Nephron progenitor cell (in vitro differentiated cells): ENCODE measurements around the gene CASKIN2.

ENCODE experiments used
- DNase-seq: peaks from one replicate; pipeline ENCODE4 v3.0.0; 2021
- H3K27ac Mint-ChIP-seq: 2 replicates; pipeline ENCODE4 v1.8.0; 2021; ENCODE audit warnings: mild to moderate bottlenecking, moderate library complexity, mixed read lengths
- H3K27me3 Mint-ChIP-seq: 2 replicates; pipeline ENCODE4 v1.8.0; 2021; ENCODE audit warnings: mild to moderate bottlenecking, low read depth, mixed read lengths; ENCODE audit not compliant: poor library complexity
- H3K36me3 Mint-ChIP-seq: 2 replicates; pipeline ENCODE4 v1.8.0; 2021; ENCODE audit warnings: low read depth, mixed read lengths
- H3K4me1 Mint-ChIP-seq: 2 replicates; pipeline ENCODE4 v1.8.0; 2021; ENCODE audit warnings: mixed read lengths
- H3K4me3 Mint-ChIP-seq: 2 replicates; pipeline ENCODE4 v1.8.0; 2021; ENCODE audit warnings: mild to moderate bottlenecking, moderate library complexity, mixed read lengths
- H3K9me3 Mint-ChIP-seq: 2 replicates; pipeline ENCODE4 v1.8.0; 2021; ENCODE audit warnings: mild to moderate bottlenecking, moderate library complexity, mixed read lengths
- CTCF ChIP-seq: fragments of 200-600 bp; sonication (generic); IDR thresholded peaks from 2 replicates; pipeline ENCODE4 v1.5.0; 2021; ENCODE audit warnings: antibody characterized with exemption

The CASKIN2 gene

GRCh38 chr17:75506888-75507287 lies 8.4 kb downstream of the CASKIN2 start:
- Mint-ChIP-seq H3K4me3 (no peak overlapping the region), H3K27ac (no peak overlapping the region), H3K27me3 (no peaks in the 10 kb centered on the region)

GRCh38 chr17:75506134-75506533 lies 9.2 kb downstream of the CASKIN2 start:
- Mint-ChIP-seq H3K4me1 (peaks cover 21% of the 10 kb centered on the region), H3K36me3 (peaks cover 5% of the 10 kb centered on the region), H3K27me3 (no peaks in the 10 kb centered on the region), H3K9me3 (no peaks in the 10 kb centered on the region), H3K27ac (no peak overlapping the region), H3K4me3 (no peak overlapping the region)
- DNase-seq, result no peak
- TF ChIP-seq CTCF, result no peak

More at GRCh38 chr17:75506888-75507287, 8.4 kb downstream of the CASKIN2 start:
- peaks cover 26% of the 10 kb centered on the region for H3K4me1 Mint-ChIP-seq
- H3K36me3 Mint-ChIP-seq, result peaks cover 5% of the 10 kb centered on the region
- DNase-seq, result no peak
- TF ChIP-seq CTCF, result no peak
- H3K9me3 Mint-ChIP-seq, result no peaks in the 10 kb centered on the region

GRCh38 chr17:75505640-75506039 lies 9.7 kb downstream of the CASKIN2 start:
- Mint-ChIP-seq H3K9me3 (no peaks in the 10 kb centered on the region), H3K36me3 (peaks cover 5% of the 10 kb centered on the region), H3K4me1 (peaks cover 21% of the 10 kb centered on the region), H3K27ac (no peak overlapping the region), H3K4me3 (no peak overlapping the region), H3K27me3 (no peaks in the 10 kb centered on the region)
- TF ChIP-seq CTCF, result no peak
- DNase-seq, result no peak

- Mint-ChIP-seq H3K9me3 (no peaks in the 10 kb centered on the region), H3K27me3 (no peaks in the 10 kb centered on the region), H3K4me1 (peaks cover 21% of the 10 kb centered on the region), H3K36me3 (peaks cover 5% of the 10 kb centered on the region), H3K27ac (no peak overlapping the region), H3K4me3 (no peak overlapping the region)
- TF ChIP-seq CTCF, result no peak
- no peak for DNase-seq
These were observed 10.3 kb downstream of the CASKIN2 start for GRCh38 chr17:75505152-75505409.

GRCh38 chr17:75504347-75505151 lies 10.8 kb downstream of the CASKIN2 start:
- DNase-seq, result no peak
- peak; percentile 51 for TF ChIP-seq CTCF
- no peaks in the 10 kb centered on the region for H3K27me3 Mint-ChIP-seq
- H3K4me1 Mint-ChIP-seq, result peaks cover 27% of the 10 kb centered on the region
- no peak overlapping the region for H3K4me3 Mint-ChIP-seq
- no peaks in the 10 kb centered on the region for H3K9me3 Mint-ChIP-seq
- H3K36me3 Mint-ChIP-seq, result peaks cover 5% of the 10 kb centered on the region
- no peak overlapping the region for H3K27ac Mint-ChIP-seq

- no peak overlapping the region for H3K4me3 Mint-ChIP-seq
- peaks cover 5% of the 10 kb centered on the region for H3K36me3 Mint-ChIP-seq
- H3K9me3 Mint-ChIP-seq, result no peaks in the 10 kb centered on the region
- DNase-seq, result no peak
- peaks cover 32% of the 10 kb centered on the region for H3K4me1 Mint-ChIP-seq
- H3K27me3 Mint-ChIP-seq, result no peaks in the 10 kb centered on the region
- TF ChIP-seq CTCF, result no peak
- no peak overlapping the region for H3K27ac Mint-ChIP-seq
These were observed 11.4 kb downstream of the CASKIN2 start for GRCh38 chr17:75503976-75504346.
